Measurements from ENCODE around the gene NCAPD2. TPM values are rescaled to one million over a fixed set of nuclear protein-coding genes. Genes with fewer than 3 reads are reported as not detected.
"Not testable (repeated sequence)": the region's sequence is repeated elsewhere in the genome, so short reads cannot be mapped to it uniquely, and the experiment has no call there.

The NCAPD2 gene
- total and polyA plus RNA-seq, 4 donors = 21.0 to 30.0 (median 29.0) TPM

DNA sequence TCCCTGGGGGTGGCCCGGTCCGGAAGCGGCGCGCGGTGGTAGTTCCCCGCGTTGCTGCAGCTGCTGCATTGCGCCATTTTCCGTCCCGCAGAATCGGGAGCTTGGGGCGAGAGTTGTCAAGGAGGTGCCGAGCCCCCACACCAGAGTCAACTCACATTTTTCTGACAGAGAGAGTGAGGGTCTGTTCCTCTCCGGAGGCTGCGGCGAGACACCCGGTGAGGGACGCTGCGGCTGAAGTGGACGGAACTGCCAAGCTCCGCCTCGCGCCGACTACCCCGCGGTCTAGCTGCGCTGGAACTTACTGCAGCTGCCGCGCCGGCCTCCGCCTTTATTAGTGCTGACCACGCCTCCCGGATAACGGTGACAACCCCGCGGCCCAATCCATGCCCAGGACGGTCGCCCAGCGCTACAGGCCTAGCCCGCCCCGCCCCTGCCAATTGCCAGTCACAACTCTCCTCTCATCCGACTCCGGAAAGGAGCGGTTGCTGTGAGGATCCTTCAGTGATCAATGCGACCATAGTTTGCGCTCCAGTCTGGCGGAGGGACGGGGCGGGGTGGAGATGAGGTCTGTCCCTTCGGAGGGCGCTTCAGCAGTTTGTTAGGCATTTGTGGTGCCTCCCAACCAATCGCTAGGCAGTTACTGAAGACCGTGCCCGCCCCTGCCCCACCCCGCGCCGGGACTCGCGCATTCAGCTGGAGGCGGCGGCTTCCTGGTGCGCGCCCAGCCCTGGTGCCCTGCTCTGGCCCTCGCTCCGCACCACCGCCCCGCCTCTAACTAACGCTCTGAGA, 23.3 kb upstream of the NCAPD2 start, which contains the start of gene VAMP1:
Gene VAMP1, minus strand, starts transcription at position 303 of the 789 bp plus-strand sequence. Its CDS starts 146 bp downstream, at position 157.
- under 1% methylated on average over 65 of the region's 69 CpGs for WGBS (ENCODE audit: insufficient coverage)
- H3K27ac ChIP-seq (ENCODE audit: low read depth, low read length) = peak within 1 kb of the TSS; percentile 91
- no peaks in the 10 kb centered on the region for H3K9me3 ChIP-seq (ENCODE audit: control insufficient read depth, insufficient read depth, low read length)
- H3K4me1 ChIP-seq (ENCODE audit: control insufficient read depth, insufficient read depth, low read length) = peaks cover 12% of the 10 kb centered on the region
- no peaks in the 10 kb centered on the region for H3K27me3 ChIP-seq (ENCODE audit: control insufficient read depth, insufficient read depth, low read length)
- H3K4me3 ChIP-seq (ENCODE audit: low read depth, low read length) = peak within 1 kb of the TSS; percentile 93
- peak; percentile 89 to 99 (median 92) for DNase-seq (ENCODE audit: low read depth in 4 of 6, low spot score in 6 of 6)
- H3K36me3 ChIP-seq (ENCODE audit: control insufficient read depth, insufficient read depth, low read length) = peaks cover 7% of the 10 kb centered on the region

DNA sequence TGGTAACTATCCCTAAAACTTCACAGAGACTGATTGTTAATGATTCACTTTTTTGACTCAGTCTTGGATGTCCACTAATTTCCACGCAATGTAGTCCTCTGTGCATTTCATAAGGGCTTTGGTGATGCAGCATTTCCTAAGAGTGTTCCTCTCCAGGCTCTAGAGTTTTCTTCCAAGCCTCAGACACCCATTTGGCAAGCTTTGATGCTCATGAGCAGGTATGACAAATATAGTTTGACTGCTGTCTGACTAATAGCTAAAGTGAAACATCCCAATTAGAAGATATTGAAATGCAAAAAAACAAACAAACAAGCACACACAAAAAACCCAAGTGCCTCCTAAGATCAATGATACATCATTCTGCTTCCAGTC, 21.9 kb upstream of the NCAPD2 start:
- WGBS (ENCODE audit: insufficient coverage) = no CpG with 5 or more reads among the region's 1 CpG
- Histone ChIP-seq H3K9me3 (ENCODE audit: control insufficient read depth, insufficient read depth, low read length) (no peaks in the 10 kb centered on the region), H3K36me3 (ENCODE audit: control insufficient read depth, insufficient read depth, low read length) (no peaks in the 10 kb centered on the region), H3K4me1 (ENCODE audit: control insufficient read depth, insufficient read depth, low read length) (peaks cover 12% of the 10 kb centered on the region), H3K27me3 (ENCODE audit: control insufficient read depth, insufficient read depth, low read length) (no peaks in the 10 kb centered on the region), H3K4me3 (ENCODE audit: low read depth, low read length) (no peak overlapping the region), H3K27ac (ENCODE audit: low read depth, low read length) (no peak overlapping the region)
- no peak for DNase-seq (ENCODE audit: low read depth in 4 of 6, low spot score in 6 of 6)

DNA sequence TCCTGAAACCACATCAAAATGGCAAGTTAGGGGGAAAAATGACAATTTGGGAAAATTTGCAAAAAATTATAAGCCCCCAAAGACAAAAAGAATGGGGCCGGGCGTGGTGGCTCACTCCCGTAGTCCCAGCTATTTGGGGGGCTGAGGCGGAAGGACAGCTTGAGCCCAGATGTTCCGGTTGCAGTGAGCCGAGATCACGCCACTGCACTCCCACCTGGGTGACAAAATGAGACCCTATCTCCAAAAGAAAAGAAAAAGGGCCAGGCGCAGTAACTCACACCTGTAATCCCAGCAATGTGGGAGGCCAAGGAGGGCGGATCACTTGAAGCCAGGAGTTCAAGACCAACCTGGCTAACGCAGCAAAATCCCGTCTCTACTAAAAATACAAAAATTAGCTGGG, 21.4 kb upstream of the NCAPD2 start:
- no peaks in the 10 kb centered on the region for H3K9me3 ChIP-seq (ENCODE audit: control insufficient read depth, insufficient read depth, low read length)
- WGBS (ENCODE audit: insufficient coverage) = 98% methylated on average over 7 of the region's 11 CpGs
- H3K36me3 ChIP-seq (ENCODE audit: control insufficient read depth, insufficient read depth, low read length) = no peaks in the 10 kb centered on the region
- no peak overlapping the region for H3K4me3 ChIP-seq (ENCODE audit: low read depth, low read length)
- H3K27me3 ChIP-seq (ENCODE audit: control insufficient read depth, insufficient read depth, low read length) = no peaks in the 10 kb centered on the region
- H3K4me1 ChIP-seq (ENCODE audit: control insufficient read depth, insufficient read depth, low read length) = peaks cover 12% of the 10 kb centered on the region
- DNase-seq (ENCODE audit: low read depth in 4 of 6, low spot score in 6 of 6) = no peak
- H3K27ac ChIP-seq (ENCODE audit: low read depth, low read length) = no peak overlapping the region

DNA sequence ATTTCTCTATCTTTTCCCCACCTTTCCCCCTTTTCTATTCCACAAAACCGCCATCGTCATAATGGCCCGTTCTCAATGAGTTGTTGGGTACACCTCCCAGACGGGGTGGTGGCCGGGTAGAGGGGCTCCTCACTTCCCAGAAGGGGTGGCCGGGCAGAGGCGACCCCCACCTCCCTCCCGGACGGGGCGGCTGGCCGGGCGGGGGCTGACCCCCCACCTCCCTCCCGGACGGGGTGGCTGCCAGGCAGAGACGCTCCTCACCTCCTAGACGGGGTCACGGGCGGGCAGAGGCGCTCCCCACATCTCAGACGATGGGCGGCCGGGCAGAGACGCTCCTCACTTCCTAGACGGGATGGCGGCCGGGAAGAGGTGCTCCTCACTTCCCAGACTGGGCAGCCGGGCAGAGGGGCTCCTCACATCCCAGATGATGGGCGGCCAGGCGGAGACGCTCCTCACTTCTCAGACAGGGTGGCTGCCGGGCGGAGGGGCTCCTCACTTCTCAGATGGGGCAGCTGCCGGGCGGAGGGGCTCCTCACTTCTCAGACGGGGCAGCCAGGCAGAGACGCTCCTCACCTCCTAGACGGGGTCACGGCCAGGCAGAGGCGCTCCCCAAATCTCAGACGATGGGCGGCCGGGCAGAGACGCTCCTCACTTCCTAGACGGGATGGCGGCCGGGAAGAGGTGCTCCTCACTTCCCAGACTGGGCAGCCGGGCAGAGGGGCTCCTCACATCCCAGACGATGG, 18.5 kb upstream of the NCAPD2 start:
- not testable (repeated sequence) for H3K9me3 ChIP-seq (ENCODE audit: control insufficient read depth, insufficient read depth, low read length); H3K27me3 ChIP-seq (ENCODE audit: control insufficient read depth, insufficient read depth, low read length); DNase-seq (ENCODE audit: low read depth in 4 of 6, low spot score in 6 of 6)

DNA sequence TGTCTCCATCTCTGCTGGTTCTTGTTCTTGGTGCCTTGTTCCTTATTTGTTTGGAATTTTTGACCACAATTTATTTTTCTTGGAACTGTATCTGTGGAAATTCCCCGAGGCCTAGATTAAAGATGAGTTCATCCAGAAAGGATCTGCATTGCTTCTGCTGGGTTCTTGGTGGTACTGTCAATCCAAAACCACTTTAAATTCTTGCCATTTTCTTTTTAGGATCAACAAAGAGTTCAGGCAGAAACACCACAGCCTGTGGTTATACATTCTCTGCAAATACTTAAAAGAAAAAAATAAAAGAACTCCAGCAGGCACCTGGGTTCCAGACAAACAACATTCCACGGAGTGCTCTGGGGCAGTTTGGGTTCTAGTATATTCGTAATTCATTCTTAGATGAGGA, 17.4 kb upstream of the NCAPD2 start:
- no peaks in the 10 kb centered on the region for H3K9me3 ChIP-seq (ENCODE audit: control insufficient read depth, insufficient read depth, low read length)
- H3K4me3 ChIP-seq (ENCODE audit: low read depth, low read length) = no peak overlapping the region
- H3K27ac ChIP-seq (ENCODE audit: low read depth, low read length) = no peak overlapping the region
- H3K36me3 ChIP-seq (ENCODE audit: control insufficient read depth, insufficient read depth, low read length) = no peaks in the 10 kb centered on the region
- no peak for DNase-seq (ENCODE audit: low read depth in 4 of 6, low spot score in 6 of 6)
- H3K27me3 ChIP-seq (ENCODE audit: control insufficient read depth, insufficient read depth, low read length) = peaks cover 2% of the 10 kb centered on the region
- H3K4me1 ChIP-seq (ENCODE audit: control insufficient read depth, insufficient read depth, low read length) = peaks cover under 1% of the 10 kb centered on the region
- 100% methylated on average over 1 of the region's 3 CpGs for WGBS (ENCODE audit: insufficient coverage)

More for the DNA sequence above, 18.5 kb upstream of the NCAPD2 start:
- 96% methylated on average over 23 of the region's 48 CpGs for WGBS (ENCODE audit: insufficient coverage)
- not testable (repeated sequence) for H3K27ac ChIP-seq (ENCODE audit: low read depth, low read length); H3K36me3 ChIP-seq (ENCODE audit: control insufficient read depth, insufficient read depth, low read length); H3K4me1 ChIP-seq (ENCODE audit: control insufficient read depth, insufficient read depth, low read length); H3K4me3 ChIP-seq (ENCODE audit: low read depth, low read length)

DNA sequence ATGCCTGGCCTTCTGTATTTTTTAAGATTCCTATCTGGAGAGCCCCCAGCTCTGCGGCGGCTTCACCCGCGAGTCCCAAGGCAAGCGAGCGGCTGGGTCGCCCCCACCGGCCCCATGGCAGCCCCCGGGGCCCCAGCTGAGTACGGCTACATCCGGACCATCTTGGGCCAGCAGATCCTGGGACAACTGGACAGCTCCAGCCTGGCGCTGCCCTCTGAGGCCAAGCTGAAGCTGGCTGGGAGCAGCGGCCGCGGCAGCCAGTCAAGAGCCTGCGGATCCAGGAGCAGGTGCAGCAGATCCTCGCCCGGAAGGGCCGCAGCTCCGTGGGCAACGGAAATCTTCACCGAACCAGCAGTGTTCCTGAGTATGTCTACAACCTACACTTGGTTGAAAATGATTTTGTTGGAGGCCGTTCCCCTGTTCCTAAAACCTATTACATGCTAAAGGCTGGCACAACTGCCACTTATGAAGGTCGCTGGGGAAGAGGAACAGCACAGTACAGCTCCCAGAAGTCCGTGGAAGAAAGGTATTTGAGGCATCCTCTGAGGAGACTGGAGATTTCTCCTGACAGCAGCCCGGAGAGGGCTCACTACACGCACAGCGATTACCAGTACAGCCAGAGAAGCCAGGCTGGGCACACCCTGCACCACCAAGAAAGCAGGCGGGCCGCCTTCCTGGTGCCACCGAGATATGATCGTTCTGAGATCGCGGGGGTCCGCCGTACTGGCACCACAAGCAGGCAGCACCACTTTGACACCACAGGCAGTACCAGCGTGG, 16.1 kb upstream of the NCAPD2 start:
- H3K27me3 ChIP-seq (ENCODE audit: control insufficient read depth, insufficient read depth, low read length); H3K9me3 ChIP-seq (ENCODE audit: control insufficient read depth, insufficient read depth, low read length); DNase-seq (ENCODE audit: low read depth in 4 of 6, low spot score in 6 of 6); H3K27ac ChIP-seq (ENCODE audit: low read depth, low read length); H3K36me3 ChIP-seq (ENCODE audit: control insufficient read depth, insufficient read depth, low read length); H3K4me1 ChIP-seq (ENCODE audit: control insufficient read depth, insufficient read depth, low read length); H3K4me3 ChIP-seq (ENCODE audit: low read depth, low read length): not testable (repeated sequence)
- WGBS (ENCODE audit: insufficient coverage) = 97% methylated on average over 36 of the region's 37 CpGs

DNA sequence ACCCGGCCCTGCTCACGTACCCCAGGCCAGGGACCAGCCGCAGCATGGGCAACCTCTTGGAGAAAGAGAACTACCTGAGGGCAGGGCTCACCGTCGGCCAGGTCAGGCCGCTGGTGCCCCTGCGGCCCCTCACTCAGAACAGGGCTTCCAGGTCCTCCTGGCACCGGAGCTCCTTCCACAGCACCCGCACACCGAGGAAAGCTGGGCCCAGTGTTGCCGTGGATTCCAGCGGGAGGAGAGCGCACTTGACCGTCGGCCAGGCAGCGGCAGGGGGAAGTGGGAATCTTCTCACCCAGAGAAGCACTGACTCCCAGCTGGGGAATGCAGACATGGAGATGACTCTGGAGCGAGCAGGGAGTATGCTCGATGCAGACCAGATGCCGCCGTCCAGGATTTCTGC, 15.5 kb upstream of the NCAPD2 start:
- Histone ChIP-seq H3K36me3 (ENCODE audit: control insufficient read depth, insufficient read depth, low read length) (no peaks in the 10 kb centered on the region), H3K27ac (ENCODE audit: low read depth, low read length) (no peak overlapping the region), H3K4me1 (ENCODE audit: control insufficient read depth, insufficient read depth, low read length) (no peaks in the 10 kb centered on the region), H3K4me3 (ENCODE audit: low read depth, low read length) (no peak overlapping the region), H3K27me3 (ENCODE audit: control insufficient read depth, insufficient read depth, low read length) (peaks cover 2% of the 10 kb centered on the region), H3K9me3 (ENCODE audit: control insufficient read depth, insufficient read depth, low read length) (no peaks in the 10 kb centered on the region)
- WGBS (ENCODE audit: insufficient coverage) = 89% methylated on average over 20 of the region's 20 CpGs
- no peak for DNase-seq (ENCODE audit: low read depth in 4 of 6, low spot score in 6 of 6)

DNA sequence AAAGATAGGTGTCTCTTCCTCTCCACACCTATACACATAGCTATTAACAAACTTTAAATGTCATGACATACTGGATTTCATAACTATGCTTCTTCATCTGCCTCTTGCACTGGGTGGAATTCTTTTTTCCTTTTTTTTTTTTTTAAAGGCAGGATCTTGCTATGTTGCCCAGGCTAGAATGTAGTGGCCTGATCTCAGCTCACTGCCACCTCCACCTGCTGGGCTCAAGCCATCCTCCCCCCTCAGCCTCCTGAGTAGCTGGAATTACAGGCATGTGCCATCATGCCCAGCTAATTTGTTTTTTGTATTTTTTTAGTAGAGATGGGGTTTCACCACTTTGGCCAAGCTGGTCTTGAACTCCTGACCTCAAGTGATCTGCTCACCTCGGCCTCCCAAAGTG, 5.7 kb upstream of the NCAPD2 start:
- WGBS (ENCODE audit: insufficient coverage) = 88% methylated on average over 1 of the region's 1 CpG
- H3K27me3 ChIP-seq (ENCODE audit: control insufficient read depth, insufficient read depth, low read length) = no peaks in the 10 kb centered on the region
- no peak for DNase-seq (ENCODE audit: low read depth in 4 of 6, low spot score in 6 of 6)
- no peaks in the 10 kb centered on the region for H3K4me1 ChIP-seq (ENCODE audit: control insufficient read depth, insufficient read depth, low read length)
- no peak overlapping the region for H3K27ac ChIP-seq (ENCODE audit: low read depth, low read length)
- H3K4me3 ChIP-seq (ENCODE audit: low read depth, low read length) = no peak overlapping the region
- H3K9me3 ChIP-seq (ENCODE audit: control insufficient read depth, insufficient read depth, low read length) = no peaks in the 10 kb centered on the region
- peaks cover 6% of the 10 kb centered on the region for H3K36me3 ChIP-seq (ENCODE audit: control insufficient read depth, insufficient read depth, low read length)

DNA sequence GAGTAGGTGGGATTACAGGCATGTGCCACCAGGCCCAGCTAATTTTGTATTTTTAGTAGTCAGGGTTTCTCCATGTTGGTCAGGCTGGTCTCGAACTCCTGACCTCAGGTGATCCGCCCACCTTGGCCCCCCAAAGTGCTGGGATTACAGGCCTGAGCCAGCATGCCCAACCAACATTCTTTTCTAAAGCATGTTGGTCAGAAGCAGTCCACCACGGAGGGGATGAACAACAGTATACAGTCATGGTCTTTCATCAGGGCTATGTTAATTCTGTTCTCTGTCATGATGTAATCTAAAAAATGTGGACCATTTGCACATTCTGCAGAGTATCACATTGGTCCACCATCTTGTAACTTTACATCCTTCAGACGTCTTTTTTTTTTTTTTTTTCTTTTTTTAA, 4.5 kb upstream of the NCAPD2 start:
- Histone ChIP-seq H3K36me3 (ENCODE audit: control insufficient read depth, insufficient read depth, low read length) (peaks cover 6% of the 10 kb centered on the region), H3K9me3 (ENCODE audit: control insufficient read depth, insufficient read depth, low read length) (no peaks in the 10 kb centered on the region), H3K4me1 (ENCODE audit: control insufficient read depth, insufficient read depth, low read length) (no peaks in the 10 kb centered on the region), H3K27me3 (ENCODE audit: control insufficient read depth, insufficient read depth, low read length) (no peaks in the 10 kb centered on the region), H3K27ac (ENCODE audit: low read depth, low read length) (no peak overlapping the region), H3K4me3 (ENCODE audit: low read depth, low read length) (no peak overlapping the region)
- no peak for DNase-seq (ENCODE audit: low read depth in 4 of 6, low spot score in 6 of 6)
- 66% methylated on average over 3 of the region's 4 CpGs for WGBS (ENCODE audit: insufficient coverage)
